Stimulated activated CD8-positive, alpha-beta memory T cell treated with anti-CD3 and anti-CD28 coated beads, Interleukin-4, amount 100 ng/mL, for 24 hours (primary cell): ENCODE data around the gene MEX3A.
A peak's percentile ranks its signal among the peaks of the same experiment; 100 is the strongest.
"Not testable (repeated sequence)": the region's sequence is repeated elsewhere in the genome, so short reads cannot be mapped to it uniquely, and the experiment has no call there.

Experiments
- DNase-seq: peaks from one replicate; pipeline ENCODE4 v3.0.0-alpha.2; 2020; ENCODE audit warnings: low read depth

Gene MEX3A

GRCh38 chr1:156118177-156118868, 36.1 kb upstream of the MEX3A start:
- no peak for DNase-seq

GRCh38 chr1:156117414-156118176, 35.3 kb upstream of the MEX3A start:
- DNase-seq, result no peak

GRCh38 chr1:156116731-156117130, 34.5 kb upstream of the MEX3A start:
- DNase-seq, result not testable (repeated sequence)

GRCh38 chr1:156115514-156116374, 33.5 kb upstream of the MEX3A start:
- DNase-seq, result no peak

GRCh38 chr1:156114919-156115513, 32.8 kb upstream of the MEX3A start:
- no peak for DNase-seq

GRCh38 chr1:156114101-156114918, 32.0 kb upstream of the MEX3A start, which contains the start of gene LMNA:
Gene LMNA, plus strand, starts transcription at chr1:156114711. Its CDS starts 208 bp downstream, at chr1:156114919.
- peak; percentile 77 for DNase-seq

- no peak for DNase-seq
Measured at GRCh38 chr1:156113282-156113950, 31.2 kb upstream of the MEX3A start.

- no peak for DNase-seq
Measured at GRCh38 chr1:156112276-156113137, 30.2 kb upstream of the MEX3A start.

- no peak for DNase-seq
Measured at GRCh38 chr1:156111355-156111962, 29.2 kb upstream of the MEX3A start.

GRCh38 chr1:156110252-156110651, 28.0 kb upstream of the MEX3A start:
- DNase-seq, result no peak

GRCh38 chr1:156108664-156109241, 26.5 kb upstream of the MEX3A start:
- no peak for DNase-seq

- DNase-seq, result no peak
Measured at GRCh38 chr1:156108057-156108456, 25.8 kb upstream of the MEX3A start.

- DNase-seq, result no peak
Measured at GRCh38 chr1:156106624-156107488, 24.6 kb upstream of the MEX3A start.

GRCh38 chr1:156104861-156105832, 22.9 kb upstream of the MEX3A start:
- no peak for DNase-seq

- DNase-seq, result no peak
Measured at GRCh38 chr1:156104065-156104810, 22.0 kb upstream of the MEX3A start.

GRCh38 chr1:156103521-156103947, 21.3 kb upstream of the MEX3A start:
- no peak for DNase-seq
